ENCODE measurements around the gene RBFOX2. TPM values are rescaled to one million over a fixed set of nuclear protein-coding genes. Genes with fewer than 3 reads are reported as not detected.
A peak's percentile ranks its signal among the peaks of the same experiment; 100 is the strongest.

Gene RBFOX2
- total RNA-seq, 1 donor from 2014 or later, result 164 TPM

- DNase-seq (ENCODE audit: extremely low spot score, unreplicated experiment), result no peak
- H3K27ac Mint-ChIP-seq, result peak overlapping the region; percentile 35
- H3K9me3 Mint-ChIP-seq, result no peaks in the 10 kb centered on the region
- H3K27me3 Mint-ChIP-seq, result no peaks in the 10 kb centered on the region
- no peak for TF ChIP-seq CTCF (conservative IDR thresholded peaks at IDR 0.05)
- H3K36me3 Mint-ChIP-seq, result peaks cover 42% of the 10 kb centered on the region
- peaks cover 80% of the 10 kb centered on the region for H3K4me1 Mint-ChIP-seq (ENCODE audit: unreplicated experiment)
- no peak overlapping the region for H3K4me3 Mint-ChIP-seq
Observed at GRCh38 chr22:35981900-35982299, 46.7 kb downstream of the RBFOX2 start.

GRCh38 chr22:35978889-35979288, 49.7 kb downstream of the RBFOX2 start:
- H3K27me3 Mint-ChIP-seq, result no peaks in the 10 kb centered on the region
- no peak for TF ChIP-seq CTCF (conservative IDR thresholded peaks at IDR 0.05)
- H3K27ac Mint-ChIP-seq, result no peak overlapping the region
- no peak overlapping the region for H3K4me3 Mint-ChIP-seq
- DNase-seq (ENCODE audit: extremely low spot score, unreplicated experiment), result no peak
- peaks cover 37% of the 10 kb centered on the region for H3K36me3 Mint-ChIP-seq
- no peaks in the 10 kb centered on the region for H3K9me3 Mint-ChIP-seq
- H3K4me1 Mint-ChIP-seq (ENCODE audit: unreplicated experiment), result peaks cover 69% of the 10 kb centered on the region

GRCh38 chr22:35978201-35978600, 50.4 kb downstream of the RBFOX2 start:
- no peak for DNase-seq (ENCODE audit: extremely low spot score, unreplicated experiment)

GRCh38 chr22:35977136-35977535, 51.5 kb downstream of the RBFOX2 start:
- Mint-ChIP-seq H3K9me3 (no peaks in the 10 kb centered on the region), H3K36me3 (peaks cover 28% of the 10 kb centered on the region), H3K4me1 (ENCODE audit: unreplicated experiment) (peaks cover 66% of the 10 kb centered on the region), H3K4me3 (no peak overlapping the region), H3K27me3 (no peaks in the 10 kb centered on the region), H3K27ac (no peak overlapping the region)
- DNase-seq (ENCODE audit: extremely low spot score, unreplicated experiment), result no peak
- TF ChIP-seq CTCF (conservative IDR thresholded peaks at IDR 0.05), result no peak

More at GRCh38 chr22:35978201-35978600, 50.4 kb downstream of the RBFOX2 start:
- H3K9me3 Mint-ChIP-seq, result no peaks in the 10 kb centered on the region
- H3K4me1 Mint-ChIP-seq (ENCODE audit: unreplicated experiment), result peaks cover 67% of the 10 kb centered on the region
- TF ChIP-seq CTCF (conservative IDR thresholded peaks at IDR 0.05), result no peak
- H3K27ac Mint-ChIP-seq, result no peak overlapping the region
- no peak overlapping the region for H3K4me3 Mint-ChIP-seq
- peaks cover 37% of the 10 kb centered on the region for H3K36me3 Mint-ChIP-seq
- no peaks in the 10 kb centered on the region for H3K27me3 Mint-ChIP-seq

- Mint-ChIP-seq H3K36me3 (peaks cover 8% of the 10 kb centered on the region), H3K27me3 (no peaks in the 10 kb centered on the region), H3K4me3 (peak overlapping the region; percentile 30), H3K4me1 (ENCODE audit: unreplicated experiment) (peaks cover 73% of the 10 kb centered on the region), H3K9me3 (no peaks in the 10 kb centered on the region), H3K27ac (peak overlapping the region; percentile 36)
- no peak for TF ChIP-seq CTCF (conservative IDR thresholded peaks at IDR 0.05)
- no peak for DNase-seq (ENCODE audit: extremely low spot score, unreplicated experiment)
Observed at GRCh38 chr22:35973388-35973787, 55.2 kb downstream of the RBFOX2 start.

GRCh38 chr22:35972559-35972958, 56.1 kb downstream of the RBFOX2 start:
- H3K36me3 Mint-ChIP-seq, result peaks cover 10% of the 10 kb centered on the region
- no peak for DNase-seq (ENCODE audit: extremely low spot score, unreplicated experiment)
- no peaks in the 10 kb centered on the region for H3K9me3 Mint-ChIP-seq
- no peak for TF ChIP-seq CTCF (conservative IDR thresholded peaks at IDR 0.05)
- peak overlapping the region; percentile 29 for H3K4me3 Mint-ChIP-seq
- H3K27ac Mint-ChIP-seq, result peak overlapping the region; percentile 36
- H3K4me1 Mint-ChIP-seq (ENCODE audit: unreplicated experiment), result peaks cover 75% of the 10 kb centered on the region
- no peaks in the 10 kb centered on the region for H3K27me3 Mint-ChIP-seq
